NCI-H526 (cell line): Measurements from ENCODE around the gene FGGY.
"Not testable (repeated sequence)": the region's sequence is repeated elsewhere in the genome, so short reads cannot be mapped to it uniquely, and the experiment has no call there.

ENCODE experiments used
- DNase-seq, 2 experiments: peaks; one replicate each; lab custom pipeline; 2025; lab: John Stamatoyannopoulos, UW

The FGGY gene

DNA sequence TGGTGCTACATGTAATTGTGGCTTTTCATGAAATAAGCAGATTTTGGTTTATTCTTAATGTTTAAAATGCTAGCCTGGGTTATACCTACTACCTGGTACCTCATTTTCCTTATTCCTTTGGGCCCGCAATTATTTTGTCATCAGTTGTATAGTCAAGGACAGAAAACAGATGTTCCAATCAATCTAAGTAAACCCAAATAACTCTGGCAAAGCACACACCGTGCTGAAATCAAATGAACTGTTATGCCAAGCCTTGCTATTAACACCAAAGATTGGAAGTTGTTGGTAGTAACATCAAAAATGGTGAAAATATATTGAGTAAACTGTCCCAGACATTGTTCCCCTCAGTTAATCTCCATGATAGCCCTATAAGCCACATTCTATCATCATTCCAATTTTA is 248.9 kb downstream of the FGGY start:
- DNase-seq, result no peak

DNA sequence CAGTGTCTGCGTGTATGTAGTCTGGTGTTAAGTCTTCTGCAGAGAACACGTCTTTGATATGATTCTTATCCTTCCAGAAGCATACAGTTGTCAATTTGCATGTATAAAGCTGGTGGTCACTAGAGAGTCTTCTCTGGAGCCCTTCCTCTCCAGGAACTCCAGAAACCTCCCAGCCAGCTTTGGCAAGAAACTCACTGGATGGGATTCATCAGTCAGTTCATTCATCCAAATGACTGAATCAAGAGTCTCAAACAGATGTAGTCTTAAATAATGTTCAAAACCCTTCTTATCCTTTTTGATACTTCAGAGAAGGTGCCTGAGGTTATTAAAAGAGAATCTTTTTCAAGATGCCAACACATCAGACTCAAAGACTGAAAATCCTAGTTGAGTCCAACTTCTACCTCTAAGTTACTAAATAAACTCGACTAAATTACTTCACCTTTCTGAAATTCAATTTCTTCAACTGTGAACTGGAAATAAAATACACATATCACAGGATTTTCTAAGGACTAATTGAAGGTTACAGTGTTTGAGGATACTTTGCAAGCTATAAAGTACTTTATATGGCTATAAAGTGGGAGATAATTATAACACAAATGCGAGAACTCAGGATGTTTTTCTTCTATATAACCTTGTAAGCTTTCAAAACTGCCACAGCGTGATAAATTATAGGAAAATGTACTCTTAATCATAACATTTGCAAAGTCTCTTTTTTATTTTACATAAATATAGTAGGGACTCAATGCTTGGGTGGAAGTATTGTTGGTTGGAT is 252.4 kb downstream of the FGGY start:
- no peak for DNase-seq

DNA sequence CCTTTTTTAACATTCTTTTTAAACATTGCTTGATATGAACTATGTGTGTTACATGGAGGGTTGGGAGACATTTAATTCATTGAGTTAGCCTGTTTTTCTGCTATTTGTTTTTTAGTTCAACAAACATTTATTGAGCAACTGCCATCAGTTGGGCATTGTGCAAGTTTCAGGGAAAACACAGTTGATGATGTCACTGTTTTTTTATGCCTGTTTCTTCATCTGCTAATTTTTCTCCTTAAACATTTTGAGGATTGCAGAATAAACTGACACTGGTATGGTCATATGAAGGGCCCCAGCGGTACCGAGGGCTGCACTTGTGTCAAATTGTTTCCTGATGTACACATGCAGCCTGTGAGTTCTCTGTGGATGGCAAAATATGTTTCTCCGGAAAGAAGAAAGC is 253.0 kb downstream of the FGGY start:
- DNase-seq, result no peak

DNA sequence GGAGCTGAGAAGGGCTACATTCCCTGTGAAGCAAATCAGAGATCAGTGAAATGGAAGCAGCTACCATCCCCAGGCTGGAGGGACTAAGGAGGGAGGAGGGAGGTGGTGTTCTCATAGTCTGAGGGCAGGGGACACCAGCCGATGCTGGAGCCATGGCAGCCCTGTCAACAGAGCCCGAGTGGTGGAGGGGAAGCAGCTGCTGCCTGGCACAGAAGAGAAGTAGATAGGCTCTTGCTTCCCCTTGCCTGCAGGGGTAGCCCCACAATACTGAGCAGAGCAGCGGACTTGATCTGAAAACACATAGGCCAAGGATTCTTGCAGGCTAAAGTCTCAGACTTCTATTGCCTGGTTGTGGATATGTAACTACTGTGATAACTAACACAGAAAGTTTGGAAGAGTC is 255.1 kb downstream of the FGGY start:
- DNase-seq, result no peak

- DNase-seq, result no peak
Observed at GRCh38 chr1:59553371-59553770, 256.5 kb downstream of the FGGY start.

DNA sequence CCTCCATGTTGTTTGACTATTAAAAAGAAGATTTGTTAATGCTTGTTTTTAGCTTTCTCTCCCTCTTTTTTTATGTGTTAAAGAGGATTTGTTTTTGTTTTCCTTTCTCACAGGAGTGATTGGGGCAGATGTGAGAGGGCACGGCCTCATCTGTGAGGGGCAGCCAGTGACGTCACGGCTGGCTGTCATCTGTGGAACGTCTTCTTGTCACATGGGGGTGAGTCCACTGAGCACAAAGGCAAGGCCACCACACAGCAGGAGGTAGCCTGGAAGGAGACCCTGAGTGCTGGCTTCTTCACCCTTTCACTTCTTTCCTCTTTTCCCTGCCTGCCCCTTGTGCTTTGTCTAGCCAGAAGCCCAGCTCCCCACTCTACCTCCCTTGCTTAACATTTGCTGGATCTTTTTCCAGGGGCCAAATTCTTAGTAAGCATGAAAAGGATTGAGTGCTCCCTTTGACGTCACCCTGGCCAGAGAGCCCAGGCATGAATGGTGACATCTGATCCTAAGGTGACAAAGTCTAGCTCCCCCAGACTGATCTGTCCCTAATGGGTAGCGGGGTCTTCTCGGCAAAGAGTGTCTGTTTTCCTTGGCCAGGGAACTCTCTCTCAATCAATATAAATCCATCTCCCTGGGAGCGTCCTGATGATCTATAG is 257.2 kb downstream of the FGGY start:
- DNase-seq, result no peak

DNA sequence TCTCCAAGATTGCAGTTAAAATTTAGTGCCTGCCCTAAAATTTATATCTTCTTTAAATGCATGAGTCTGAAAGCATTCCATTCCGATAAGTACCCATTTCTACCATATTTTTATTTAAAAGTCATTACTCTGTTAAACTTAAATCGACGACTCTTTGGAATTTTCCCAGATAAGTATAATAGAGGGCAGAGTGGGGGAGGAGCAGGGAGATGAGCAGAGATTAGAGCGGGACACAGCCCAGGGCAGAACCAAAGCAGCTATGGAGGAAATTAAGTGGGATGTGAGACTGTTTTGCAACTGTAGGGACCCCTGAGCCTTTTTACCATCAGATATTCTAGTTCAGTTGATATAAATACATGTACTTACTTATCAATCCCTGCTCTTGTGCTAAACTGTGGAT is 257.9 kb downstream of the FGGY start:
- DNase-seq, result no peak

- no peak for DNase-seq
Observed at GRCh38 chr1:59556398-59556797, 259.5 kb downstream of the FGGY start.

- DNase-seq, result no peak
Observed at GRCh38 chr1:59556802-59557548, 260.1 kb downstream of the FGGY start.

DNA sequence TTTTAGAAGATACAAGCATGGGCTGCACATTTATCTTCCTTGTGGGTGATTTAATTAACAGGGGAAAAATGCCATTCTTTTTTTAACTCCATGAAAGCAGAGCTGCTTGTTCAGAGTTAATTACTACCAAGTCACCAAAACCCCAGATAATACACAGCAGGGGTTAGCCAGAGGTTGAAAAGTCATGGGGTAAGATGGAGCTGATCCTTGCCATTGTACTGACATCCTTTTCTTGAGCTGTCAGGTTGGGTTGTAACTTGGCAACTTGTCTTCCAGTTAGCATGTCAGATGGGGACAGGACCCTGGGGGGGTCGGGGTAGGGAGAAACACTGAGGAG is 260.6 kb downstream of the FGGY start:
- no peak for DNase-seq

- not testable (repeated sequence) for DNase-seq
Observed at GRCh38 chr1:59558580-59558979, 261.7 kb downstream of the FGGY start.

DNA sequence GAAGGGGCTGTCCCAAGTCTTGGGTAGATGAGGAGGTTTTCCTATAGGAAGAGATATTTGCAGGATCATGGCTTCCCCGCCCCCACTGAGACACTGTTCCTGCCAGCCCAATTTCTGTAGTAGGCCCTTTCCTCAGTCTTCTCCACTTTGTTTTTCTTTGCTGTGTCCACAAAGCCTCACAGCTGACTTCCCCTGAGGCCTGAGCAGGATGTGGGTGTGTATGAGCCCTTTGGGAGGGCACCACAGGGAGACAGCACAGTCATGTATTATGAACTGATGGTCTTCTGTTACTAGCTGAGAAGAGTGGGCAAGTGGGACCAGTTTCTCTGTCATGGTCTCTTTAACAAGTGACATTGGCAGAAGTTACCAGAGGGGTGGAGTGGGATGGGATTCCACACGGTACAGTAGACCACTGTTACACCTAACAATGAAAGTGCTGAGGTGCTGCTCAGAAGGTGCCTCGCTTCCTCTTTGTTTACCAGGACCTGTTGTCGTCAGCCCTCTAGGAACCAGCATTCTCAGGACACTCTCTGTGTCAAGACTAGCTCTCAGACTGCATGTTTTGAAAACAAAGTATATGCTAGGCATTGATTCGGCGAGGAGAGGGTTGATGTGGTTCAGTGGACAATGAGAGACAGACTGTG is 264.0 kb downstream of the FGGY start:
- DNase-seq, result no peak

DNA sequence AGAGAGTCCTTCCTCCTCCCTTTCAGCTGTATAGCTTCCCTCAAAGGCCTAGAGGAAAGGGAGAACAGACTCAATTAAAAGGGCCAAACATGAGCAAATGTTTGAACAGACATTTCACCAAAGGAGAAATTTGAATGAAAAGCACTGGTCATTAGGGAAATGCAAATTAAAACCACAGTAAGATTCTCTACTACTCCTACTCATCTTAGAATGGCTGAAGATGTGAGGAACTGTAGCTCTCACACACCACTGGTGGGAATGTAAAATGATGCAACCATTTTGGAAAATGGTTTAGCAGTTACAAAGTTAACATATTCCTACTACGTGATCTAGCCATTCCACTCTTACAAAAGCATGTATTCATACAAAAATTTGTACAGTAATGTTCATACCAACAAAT is 264.9 kb downstream of the FGGY start:
- DNase-seq, result peak; percentile 77 to 78

DNA sequence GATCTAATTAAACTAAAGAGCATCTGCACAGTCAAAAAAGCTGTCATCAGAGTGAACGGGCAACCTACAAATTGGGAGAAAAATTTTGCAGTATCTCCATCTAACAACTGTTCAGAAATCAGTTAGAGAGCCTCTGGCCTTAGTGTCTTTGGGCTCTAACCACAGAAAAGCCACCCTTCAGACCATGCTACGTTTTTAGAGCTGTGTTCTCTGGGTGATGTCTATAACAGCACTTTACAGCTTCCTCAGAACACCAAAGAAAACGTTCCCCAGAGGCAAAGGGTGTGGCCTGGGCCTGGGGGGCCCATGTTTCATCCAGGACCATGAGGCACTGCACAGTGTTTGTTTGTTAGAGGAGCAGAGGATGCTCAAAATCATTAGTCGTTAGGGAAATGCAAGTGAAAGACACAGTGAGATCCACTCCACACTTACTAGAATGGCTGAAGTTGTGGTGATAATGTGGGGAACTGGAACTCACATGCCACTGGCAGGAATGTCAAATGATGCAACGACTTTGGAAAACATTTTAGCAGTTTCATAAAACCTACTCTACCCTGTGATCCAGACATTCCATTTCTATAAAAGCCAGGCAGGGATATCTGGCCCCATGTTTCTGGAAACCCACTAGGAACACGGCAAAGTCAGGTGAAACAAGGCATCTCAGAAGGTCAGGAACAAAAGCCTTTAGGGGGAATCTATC is 267.4 kb downstream of the FGGY start:
- no peak for DNase-seq

DNA sequence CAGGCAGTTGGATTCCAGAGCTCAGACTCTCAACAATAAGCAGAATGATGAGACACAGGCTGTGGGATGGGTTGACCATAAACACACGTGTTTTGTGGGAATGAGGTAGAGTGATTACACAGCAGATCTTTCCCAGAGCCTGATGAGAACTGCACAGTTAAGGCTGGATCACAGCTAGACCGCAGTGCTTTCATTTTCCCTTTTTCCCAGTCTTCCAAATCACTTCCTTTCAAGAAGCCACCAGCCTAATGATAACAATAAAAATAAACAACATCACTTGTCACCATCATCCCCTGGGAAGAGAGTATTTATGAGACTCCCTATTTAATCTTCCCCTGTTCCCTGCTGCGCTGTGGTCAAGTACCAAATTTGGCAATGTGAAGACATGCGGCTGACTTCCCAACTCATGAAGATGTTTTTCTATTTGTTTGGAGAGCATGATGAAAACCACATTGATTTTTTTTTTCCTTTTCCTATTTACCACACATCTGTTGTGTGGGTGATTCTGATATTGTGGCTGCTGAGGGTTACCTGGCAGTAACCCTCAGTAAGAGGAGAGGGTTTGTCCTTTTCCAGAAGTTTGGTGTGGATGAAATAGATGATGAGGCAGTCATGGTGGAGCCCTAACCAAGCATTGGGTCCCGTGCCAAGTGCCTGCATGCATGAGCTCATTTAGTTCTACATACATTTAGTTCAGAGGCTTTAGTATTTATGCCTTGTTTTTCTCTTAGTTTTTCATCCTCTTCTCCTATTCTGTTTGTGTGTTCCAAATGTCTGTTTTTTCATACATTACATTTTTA is 268.9 kb downstream of the FGGY start:
- DNase-seq, result no peak

- no peak for DNase-seq
Observed at GRCh38 chr1:59568158-59568935, 271.5 kb downstream of the FGGY start.

DNA sequence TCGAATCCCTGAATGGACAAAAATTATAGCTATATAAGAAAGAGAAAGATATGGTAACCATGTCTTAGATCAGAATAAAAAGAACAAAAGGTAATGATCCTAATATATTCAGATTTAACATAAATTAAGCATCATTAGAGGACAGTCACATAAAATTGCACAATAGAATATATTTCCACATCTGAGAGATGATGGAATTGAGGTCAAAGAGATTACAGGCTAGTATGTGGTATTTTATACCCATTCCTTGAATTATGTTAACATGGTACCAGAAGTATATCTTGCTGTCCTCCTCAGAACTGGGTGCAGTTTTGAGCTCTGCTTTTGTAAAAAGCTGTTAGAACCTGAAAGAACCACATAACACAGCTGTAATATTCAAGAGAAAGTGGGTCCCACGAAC is 272.3 kb downstream of the FGGY start:
- DNase-seq, result no peak

- no peak for DNase-seq
Observed at GRCh38 chr1:59570524-59570923, 273.6 kb downstream of the FGGY start.

DNA sequence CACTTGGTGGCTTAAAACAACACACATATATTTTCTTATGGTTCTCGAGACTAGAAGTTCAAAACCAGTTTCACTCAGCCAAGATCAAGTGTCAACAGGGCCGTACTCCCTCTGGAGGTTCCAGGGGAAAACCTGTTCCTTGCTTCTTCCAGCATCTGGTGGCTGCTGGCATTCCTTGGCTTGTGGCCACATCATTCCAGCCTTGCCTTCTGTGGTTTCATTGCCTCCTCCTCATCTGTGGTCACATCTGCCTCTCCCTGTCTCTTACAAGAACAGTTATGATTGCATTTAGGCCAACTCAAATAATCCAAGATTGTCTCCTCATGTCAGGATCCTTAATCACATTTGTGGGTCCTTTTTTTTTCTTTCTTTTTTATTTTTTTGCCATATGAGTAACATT is 277.2 kb downstream of the FGGY start:
- no peak for DNase-seq

DNA sequence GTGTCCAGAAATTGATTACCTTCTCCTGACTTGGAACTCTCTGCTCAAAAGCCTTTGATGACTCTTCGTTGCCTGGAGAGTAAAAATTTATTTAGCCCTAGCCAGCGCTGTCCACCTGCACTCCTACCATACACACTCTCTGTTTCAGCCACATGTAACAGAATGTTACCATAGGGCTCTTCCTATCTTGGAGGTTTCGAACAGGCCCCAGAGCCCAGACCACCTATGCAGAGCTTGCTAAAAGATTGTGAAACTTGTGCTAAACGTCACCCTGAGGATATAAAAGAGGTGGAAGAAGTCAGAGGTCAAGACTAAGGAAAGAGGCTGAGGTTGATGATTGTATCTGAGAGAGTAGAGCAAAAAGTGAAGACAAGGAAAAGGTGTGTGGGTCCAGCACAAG is 280.9 kb downstream of the FGGY start:
- no peak for DNase-seq

- no peak for DNase-seq
Observed at GRCh38 chr1:59579222-59579621, 282.3 kb downstream of the FGGY start.
